GM18517 (cell line): ENCODE data around the gene GGT5.
"Not testable (repeated sequence)": the region's sequence is repeated elsewhere in the genome, so short reads cannot be mapped to it uniquely, and the experiment has no call there.

Experiments
- ATAC-seq: cut with Tn5 transposase; IDR thresholded peaks from one replicate; pipeline ENCODE4 v1.9.1; 2021; ENCODE audit warnings: mild to moderate bottlenecking, moderate library complexity; ENCODE audit not compliant: unreplicated experiment

The GGT5 gene

GRCh38 chr22:24207264-24208011 is 37.4 kb downstream of the GGT5 start:
- ATAC-seq: no peak

DNA sequence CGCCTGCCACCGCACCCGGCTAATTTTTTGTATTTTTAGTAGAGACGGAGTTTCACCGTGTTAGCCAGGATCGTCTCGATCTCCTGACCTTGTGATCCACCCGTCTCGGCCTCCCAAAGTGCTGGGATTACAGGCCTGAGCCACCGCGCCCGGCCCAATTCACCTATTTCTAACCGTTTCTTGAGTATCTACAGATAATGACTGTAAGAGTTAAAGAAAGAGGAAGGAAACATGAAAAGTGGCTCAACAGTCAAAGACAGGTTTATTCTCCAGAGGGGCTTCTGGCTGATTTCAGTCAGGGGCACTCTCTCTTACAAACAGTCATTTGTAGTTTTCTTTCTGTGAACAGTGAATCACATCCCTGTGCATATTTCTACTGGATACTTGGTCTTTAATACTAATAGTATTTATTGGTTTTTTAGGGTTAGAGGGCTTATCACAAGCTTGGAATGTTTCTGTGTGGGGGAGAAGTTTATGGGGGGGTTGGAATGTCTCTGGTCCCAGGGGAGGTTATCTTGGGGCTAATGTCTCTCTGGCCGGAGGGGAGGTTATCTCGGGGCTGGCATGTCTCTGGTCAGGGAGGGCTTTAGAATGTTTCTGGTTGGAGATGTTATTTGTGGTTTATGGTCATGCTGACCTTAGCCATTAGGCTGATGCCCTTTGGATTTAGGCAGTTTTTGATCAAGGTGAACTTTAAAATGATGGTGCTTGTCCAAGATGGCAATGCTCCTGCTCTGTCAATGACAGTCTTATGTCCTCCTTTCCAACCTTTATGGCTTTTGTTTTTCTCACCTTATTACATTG is 38.2 kb downstream of the GGT5 start:
- not testable (repeated sequence) for ATAC-seq

DNA sequence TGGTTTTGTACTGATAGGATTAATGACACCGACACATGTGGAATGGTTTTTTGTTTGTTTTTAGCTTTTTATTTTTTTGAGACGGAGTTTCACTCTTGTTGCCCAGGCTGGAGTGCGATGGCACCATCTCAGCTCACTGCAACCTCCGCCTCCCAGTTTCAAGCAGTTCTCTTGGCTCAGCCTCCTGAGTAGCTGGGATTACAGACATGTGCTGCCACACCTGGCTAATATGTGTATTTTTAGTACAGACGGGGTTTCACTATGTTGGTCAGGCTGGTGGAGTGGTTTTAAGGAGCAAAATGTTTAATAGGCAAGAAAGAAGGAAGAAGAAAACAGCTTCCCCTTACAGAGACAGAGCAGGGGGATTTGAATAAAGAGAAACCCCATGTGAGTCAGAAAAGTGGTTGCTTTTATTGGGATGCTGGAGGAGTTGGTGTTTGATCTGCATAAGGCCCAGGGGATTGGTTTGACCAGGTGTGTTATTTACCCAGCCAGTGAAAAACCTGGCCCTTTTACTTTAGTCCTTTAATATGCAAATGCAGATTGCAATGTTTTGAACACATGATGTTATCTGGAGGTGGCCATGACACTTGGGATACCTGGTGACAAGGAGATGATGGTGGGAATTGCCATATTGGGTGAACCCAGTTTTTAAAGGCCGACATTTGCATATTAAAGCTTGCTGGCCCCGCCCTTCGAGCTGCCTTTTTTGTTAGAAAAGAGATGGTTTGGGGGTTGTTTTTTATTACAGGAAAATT is 39.3 kb downstream of the GGT5 start:
- ATAC-seq: no peak

DNA sequence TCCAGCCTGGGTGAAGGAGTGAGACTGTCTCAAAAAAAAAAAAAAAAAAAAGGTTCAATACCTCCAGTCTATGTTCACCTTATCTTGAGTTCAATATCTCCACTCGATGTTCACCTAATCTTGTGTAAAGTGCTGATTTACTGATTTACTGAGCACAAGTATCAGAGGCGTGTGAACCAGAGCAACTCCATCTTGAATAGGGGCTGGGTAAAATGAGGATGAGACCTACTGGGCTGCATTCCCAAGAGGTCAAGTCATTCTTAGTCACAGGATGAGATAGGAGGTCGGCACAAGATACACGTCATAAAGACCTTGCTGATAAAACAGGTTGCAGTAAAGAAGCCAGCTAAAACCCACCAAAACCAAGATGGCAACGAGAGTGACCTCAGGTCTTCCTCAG is 41.0 kb downstream of the GGT5 start:
- not testable (repeated sequence) for ATAC-seq

DNA sequence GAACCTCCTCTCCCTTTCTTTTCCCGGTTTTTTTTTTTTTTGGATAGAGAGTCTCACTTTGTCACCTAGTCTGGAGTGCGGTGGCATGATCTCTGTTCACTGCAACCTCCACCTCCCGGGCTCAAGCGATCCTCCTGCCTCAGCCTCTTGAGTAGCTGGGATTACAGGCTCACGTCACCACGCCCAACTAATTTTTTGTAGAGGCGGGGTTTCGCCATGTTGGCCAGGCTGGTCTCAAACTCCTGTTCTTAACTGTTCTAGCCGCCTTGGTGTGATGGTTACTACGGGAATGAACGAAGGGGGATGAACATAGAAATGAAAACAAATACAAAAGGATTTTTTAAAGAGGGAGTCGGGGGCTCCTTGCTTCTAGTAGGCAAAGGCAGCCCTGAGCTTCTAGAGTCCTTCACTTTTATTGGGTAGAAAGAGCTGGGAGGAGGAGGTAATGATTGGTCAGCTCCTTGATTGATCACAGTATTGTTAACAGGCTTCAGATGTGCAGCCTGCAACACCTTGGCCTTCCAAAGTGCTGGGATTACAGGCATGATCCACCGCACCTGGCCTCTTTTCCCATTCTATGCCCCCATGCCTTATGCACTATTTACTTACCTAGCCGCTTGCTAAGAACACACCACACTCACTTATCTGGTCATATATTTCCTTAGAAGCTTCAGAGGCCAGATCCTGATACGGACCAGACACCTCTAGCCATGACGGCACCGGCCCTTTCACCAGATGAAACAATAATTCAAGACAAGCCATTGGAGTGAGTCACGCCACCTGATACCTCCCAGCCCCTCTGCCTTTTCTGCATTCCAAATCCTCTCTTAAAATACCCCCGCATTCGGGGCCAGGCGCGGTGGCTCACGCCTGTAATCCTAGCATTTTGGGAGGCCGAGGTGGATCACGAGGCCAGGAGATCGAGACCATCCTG is 42.9 kb downstream of the GGT5 start:
- no peak for ATAC-seq

DNA sequence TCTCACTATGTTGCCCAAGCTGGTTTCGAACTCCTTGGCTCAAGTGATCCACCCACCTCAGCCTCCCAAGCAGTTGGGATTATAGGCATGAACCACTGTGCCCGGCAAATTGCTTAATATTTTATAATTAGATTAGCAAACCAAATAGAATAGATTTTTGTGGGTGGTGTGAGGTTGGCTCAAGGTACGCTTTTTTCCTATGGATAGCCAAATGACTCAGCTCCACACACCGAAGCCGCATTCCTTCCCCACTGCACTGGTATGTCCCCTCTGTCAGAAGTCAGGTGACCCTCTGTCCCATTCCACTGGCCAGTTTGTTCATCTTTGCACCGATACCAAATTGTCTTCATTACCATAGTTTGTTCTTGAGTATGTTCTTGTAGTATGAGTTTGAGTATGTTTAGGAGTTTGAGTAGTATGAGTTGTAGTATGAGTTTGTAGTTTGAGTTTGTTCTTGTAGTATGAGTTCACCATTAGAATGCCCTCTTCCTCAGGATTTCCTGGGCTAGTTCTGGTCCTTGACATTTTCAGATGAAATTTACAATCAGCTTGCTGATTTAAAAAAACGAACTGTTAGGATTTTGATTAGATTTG is 44.2 kb downstream of the GGT5 start:
- no peak for ATAC-seq

GRCh38 chr22:24198682-24199052 is 46.2 kb downstream of the GGT5 start:
- ATAC-seq: no peak

DNA sequence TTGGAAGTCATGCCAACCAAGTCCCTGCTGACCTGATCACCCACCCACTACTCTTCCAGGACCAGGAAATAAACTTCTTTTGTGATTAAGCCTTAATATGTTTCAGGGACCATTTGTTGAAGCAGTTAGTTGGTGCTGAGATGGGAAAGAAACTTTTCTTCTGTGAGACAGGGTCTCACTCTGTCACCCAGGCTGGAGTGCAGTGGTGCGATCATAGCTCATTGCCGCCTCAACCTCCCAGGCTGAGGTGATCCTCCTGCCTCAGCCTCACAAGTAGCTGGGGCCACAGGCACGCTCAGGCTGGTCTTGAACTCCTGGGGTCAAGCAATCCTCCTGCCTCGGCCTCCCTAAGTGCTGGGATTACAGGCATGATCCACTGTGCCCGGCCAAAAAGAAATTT is 53.0 kb downstream of the GGT5 start:
- no peak for ATAC-seq

GRCh38 chr22:24191381-24191841 is 53.5 kb downstream of the GGT5 start:
- no peak for ATAC-seq

DNA sequence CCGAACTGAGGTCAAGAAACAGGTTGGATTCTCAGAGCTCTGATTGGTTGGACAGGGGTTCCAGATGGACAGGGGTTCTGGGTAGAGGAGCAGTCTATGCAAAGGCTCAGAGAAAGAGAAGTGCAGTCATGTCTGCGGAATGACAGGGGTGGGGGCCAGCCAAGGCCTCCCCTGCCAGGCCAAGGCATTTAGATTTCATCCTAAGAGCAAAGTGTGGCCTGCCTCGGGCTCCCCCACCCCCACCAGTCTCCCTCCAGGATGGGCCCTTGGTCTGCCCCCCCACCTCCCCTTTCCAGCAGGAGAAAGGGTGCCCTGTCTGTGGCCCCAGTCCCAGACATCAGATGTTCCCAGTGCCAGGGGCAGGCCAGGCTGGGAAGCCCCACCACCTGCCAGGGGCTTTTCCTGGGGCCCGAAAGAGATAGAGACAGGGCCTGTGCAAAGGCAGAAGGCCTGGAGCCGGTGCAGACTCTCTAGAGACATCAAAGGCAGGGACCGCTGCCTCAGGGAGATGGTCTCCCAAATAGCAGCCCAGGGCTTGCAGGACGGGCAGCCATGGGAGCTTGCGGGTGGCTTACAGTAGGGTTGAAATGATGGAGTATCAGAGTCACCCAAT is 54.2 kb downstream of the GGT5 start:
- ATAC-seq: no peak

GRCh38 chr22:24190159-24190540 is 54.7 kb downstream of the GGT5 start:
- no peak for ATAC-seq

GRCh38 chr22:24189249-24190158 is 55.4 kb downstream of the GGT5 start:
- no peak for ATAC-seq

- ATAC-seq: no peak
These were observed 56.1 kb downstream of the GGT5 start for GRCh38 chr22:24188705-24189248.

- ATAC-seq: no peak
These were observed 56.9 kb downstream of the GGT5 start for GRCh38 chr22:24187731-24188644.

- ATAC-seq: no peak
These were observed 57.8 kb downstream of the GGT5 start for GRCh38 chr22:24186892-24187670.

DNA sequence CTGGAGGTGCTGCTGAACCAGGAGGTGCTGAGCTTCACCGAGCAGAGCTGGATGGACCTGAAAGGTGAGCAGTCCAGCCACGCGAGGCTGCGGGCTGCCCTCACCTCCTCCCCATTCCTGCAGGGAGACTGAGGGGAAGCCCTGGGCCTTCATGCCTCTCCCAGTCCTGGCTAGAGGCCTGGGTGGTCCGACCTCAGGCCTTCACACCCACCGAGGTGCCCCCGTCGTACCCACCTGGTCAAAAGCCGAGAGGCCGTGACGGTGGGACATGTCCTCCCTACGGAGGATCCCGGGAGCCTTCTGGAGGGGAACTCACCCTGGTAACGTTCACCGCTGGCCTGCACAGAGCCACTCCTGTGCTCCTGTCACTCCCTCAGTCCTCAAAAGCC is 58.5 kb downstream of the GGT5 start:
- ATAC-seq: no peak
